NCI-H345 treated with DMSO at 0.1 percent for 48 hours (cell line): ENCODE results near the gene EDN2.
A peak's percentile ranks its signal among the peaks of the same experiment; 100 is the strongest.

Source experiments
- DNase-seq: peaks from one replicate; lab custom pipeline; 2025; ENCODE audit not compliant: unreplicated experiment; lab: John Stamatoyannopoulos, UW

Gene EDN2

GRCh38 chr1:41440321-41441085, 44.0 kb downstream of the EDN2 start:
- DNase-seq, result no peak

- no peak for DNase-seq
Observed at GRCh38 chr1:41439234-41439633, 45.2 kb downstream of the EDN2 start.

- no peak for DNase-seq
Observed at GRCh38 chr1:41438711-41439110, 45.8 kb downstream of the EDN2 start.

- no peak for DNase-seq
Observed at GRCh38 chr1:41437011-41437355, 47.5 kb downstream of the EDN2 start.

- DNase-seq, result no peak
Observed at GRCh38 chr1:41436281-41437010, 48.0 kb downstream of the EDN2 start.

GRCh38 chr1:41435570-41436178, 48.8 kb downstream of the EDN2 start:
- no peak for DNase-seq

DNA sequence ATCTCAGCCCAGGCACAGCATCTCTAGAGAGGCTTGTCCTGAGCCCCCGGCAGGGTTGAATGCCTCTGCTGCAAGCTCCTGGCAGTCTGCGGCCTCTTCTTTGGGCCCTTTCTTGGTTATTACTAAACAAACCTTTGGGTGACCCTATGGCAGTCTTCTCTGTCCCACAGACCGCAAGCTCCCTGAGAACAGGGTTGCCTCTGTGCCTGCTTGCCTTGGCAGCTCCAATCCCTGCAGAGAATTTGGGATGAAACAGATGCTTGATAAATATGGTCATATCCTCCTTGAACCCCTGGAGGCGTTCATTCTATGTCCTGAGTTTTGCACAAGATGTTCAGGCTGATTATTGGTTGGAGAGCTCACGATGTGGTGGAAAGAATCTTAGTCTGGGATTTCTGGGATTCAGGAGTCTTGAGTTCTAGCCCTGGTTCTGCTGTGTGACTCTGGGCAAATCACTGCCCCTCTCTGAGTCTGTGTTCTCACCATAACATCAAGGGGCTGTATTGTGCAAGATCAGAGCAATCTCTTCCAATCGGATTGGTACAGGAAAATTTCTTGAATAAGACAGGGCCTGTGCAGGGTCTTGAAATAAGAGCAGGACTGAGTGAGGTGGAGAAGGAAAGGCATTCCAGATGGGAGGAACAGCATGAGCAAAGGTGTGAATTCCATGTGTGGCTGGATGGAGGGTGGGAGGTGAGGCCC, 49.6 kb downstream of the EDN2 start:
- no peak for DNase-seq

GRCh38 chr1:41434306-41434705, 50.2 kb downstream of the EDN2 start:
- DNase-seq, result no peak

- DNase-seq, result no peak
Observed at GRCh38 chr1:41433501-41433900, 51.0 kb downstream of the EDN2 start.

- peak; percentile 10 for DNase-seq
Observed at GRCh38 chr1:41432481-41433280, 51.8 kb downstream of the EDN2 start.

- DNase-seq, result no peak
Observed at GRCh38 chr1:41431490-41432350, 52.8 kb downstream of the EDN2 start.

- DNase-seq, result no peak
Observed at GRCh38 chr1:41430582-41430981, 53.9 kb downstream of the EDN2 start.

- DNase-seq, result no peak
Observed at GRCh38 chr1:41430069-41430468, 54.4 kb downstream of the EDN2 start.

DNA sequence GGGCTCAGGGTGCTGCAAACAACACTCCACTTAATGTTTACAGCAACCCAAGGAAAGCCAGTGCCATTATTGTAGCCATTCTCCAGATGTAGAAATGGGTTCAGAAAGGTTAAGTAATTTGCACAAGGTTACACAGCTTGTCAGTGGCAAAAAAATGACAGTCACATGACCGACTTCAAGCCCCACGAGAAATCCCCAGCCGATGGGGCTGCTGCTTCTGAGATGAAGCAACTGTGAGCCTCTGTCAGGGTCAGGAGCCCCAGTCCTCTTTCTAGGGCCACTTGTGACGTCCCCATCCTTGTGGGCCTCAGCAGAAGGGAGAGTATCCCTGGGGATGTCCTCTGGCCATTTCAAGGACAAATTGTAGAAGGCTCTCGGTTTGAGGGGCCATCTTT, 54.8 kb downstream of the EDN2 start:
- no peak for DNase-seq
